HG02852 (cell line): ENCODE measurements around the gene CEP70.
"Not testable (repeated sequence)": the region's sequence is repeated elsewhere in the genome, so short reads cannot be mapped to it uniquely, and the experiment has no call there.

Experiments
- ATAC-seq: cut with Tn5 transposase; IDR thresholded peaks from one replicate; pipeline ENCODE4 v1.9.1; 2021; ENCODE audit warnings: mild to moderate bottlenecking, moderate library complexity; ENCODE audit not compliant: unreplicated experiment

The CEP70 gene

DNA sequence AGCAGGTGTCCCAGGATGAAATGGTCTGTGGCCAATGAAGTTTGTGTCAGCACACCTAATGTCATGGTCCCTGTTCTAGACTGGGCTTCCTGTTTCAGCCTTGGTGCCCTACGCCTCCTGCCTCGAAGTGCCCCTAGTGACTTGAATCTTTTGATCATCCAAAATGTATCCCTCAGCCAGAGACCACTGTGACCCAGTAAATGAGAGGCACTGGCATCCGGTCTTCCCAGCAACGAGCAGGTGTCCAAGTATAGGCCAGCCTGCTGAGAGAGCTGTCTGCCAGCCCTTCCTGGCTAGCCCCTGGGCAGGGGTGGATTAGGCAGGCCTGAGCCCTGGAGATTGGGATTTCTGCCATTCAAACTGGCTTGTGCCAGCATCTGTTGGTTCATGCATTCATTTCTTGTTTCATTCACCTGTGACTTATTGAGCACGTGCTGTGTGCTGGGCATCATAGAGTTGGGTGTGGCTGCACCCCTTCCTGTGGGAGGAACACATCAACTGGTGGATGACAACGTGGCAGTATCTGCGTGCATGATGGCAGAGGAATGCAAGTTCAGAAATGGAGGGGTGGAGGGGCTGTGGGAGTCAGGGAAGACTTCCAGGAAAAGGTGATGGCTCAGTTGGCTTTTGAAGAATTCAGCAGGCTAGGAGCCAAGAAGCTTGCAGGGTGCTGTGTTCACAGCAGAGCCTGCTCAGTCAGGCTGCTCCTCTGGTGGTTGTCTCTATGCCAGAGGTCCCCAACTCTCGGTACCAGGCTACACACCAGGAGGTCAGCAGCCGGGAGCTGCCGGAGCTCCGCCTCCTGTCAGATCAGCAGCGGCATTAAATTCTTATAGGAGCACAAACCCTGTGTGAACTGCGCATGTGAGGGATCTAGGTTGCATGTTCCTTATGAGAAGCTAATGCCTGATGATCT lies 138.0 kb downstream of the CEP70 start:
- no peak for ATAC-seq

DNA sequence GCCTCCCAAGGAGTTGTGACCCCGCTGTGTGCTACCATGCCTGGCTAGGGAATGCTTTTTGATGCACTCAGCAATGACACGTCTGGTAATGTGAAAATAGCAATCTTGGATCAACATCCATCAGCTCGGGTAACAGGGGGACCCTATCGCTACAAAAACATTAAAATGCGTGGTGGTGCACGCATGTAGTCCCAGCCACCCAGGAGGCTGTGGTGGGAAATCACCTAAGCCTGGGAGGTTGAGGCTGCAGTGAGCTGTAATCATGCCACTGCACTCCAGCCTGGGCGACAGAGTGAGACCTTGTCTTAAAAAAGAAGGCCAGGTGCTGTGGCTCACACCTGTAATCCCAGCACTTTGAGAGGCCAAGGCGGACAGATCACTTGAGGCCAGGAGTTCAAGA lies 140.1 kb downstream of the CEP70 start:
- not testable (repeated sequence) for ATAC-seq

DNA sequence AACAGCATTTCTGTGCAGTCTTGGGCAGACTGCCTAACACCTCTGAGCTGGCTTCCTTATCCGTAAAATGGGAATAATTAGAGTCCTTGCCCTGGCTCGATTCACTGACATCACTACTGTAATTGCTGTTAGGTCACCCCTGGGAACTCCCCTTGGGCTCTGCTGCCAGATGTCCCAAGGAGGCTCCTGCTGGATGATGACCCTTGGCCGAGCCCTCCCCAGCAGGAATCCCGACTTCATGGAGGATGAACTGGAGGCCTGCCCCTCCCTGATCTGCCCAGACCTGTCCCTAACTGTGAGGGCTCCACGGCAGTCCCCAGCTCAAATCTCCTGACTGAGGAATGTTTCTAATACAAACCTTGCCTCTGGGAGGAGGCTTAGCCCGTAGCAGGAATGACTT lies 141.6 kb downstream of the CEP70 start:
- ATAC-seq, result no peak

DNA sequence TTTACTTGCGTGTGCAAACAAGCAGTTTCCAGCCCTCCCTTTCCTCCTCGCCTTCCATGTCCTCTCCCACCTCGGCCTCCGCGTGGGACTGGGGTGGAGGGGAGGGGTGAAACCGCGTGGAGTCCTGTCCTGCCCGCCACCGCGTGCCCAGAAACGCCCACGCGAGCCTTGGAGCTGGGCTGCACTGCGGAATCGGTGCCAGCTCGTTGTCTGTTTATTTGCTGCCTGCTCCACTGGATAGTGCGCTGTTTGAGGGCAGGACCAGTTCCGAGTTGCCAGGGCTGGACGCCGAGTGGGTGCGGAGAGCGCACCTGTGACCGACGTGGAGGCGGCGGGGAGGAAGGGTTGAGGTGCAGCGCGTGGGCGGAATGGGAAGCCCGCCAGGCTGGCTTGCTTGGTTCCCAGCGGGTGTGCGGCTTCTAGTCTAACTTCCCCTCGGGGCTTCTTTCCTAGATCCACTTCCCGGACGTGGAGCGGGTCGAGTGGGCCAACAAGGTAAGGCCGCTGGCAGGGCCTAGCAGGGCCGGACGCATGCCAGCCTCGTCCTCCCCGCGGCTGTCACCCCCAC lies 142.4 kb downstream of the CEP70 start:
- ATAC-seq, result no peak

DNA sequence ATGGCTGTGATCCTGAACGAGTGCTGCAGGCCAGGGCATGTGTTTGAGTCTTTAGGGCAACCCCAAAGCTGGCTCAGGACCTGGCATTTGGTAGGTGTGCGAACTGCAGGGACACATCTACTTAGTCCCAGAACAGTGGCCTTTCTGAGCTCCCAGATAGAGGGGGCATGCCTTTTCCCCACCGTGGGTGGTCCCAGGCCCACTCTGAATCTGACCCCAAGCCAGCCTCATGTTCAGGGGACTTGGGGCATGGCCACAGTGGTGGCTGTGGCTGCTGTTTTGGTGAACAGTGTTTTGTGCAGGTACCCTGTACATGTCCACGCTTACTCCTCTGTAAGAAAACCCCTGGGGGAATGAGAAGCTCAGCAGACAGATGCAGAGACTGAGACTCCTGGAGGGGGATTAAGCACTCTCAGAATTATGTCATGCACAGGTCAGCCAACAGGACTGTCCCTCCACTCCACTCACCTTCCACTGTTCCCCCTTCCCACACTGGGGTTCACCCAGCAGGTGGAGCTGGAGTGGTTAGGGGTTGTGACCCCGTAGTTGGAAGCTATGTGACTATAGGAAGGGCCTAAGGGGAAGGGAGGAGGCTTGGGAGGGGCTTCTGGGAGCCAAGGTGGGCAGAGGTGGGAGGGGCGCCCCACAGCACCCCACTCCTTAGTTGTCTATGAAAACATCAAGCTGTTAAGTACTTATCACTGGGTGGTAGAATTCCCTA lies 143.2 kb downstream of the CEP70 start:
- ATAC-seq, result no peak

DNA sequence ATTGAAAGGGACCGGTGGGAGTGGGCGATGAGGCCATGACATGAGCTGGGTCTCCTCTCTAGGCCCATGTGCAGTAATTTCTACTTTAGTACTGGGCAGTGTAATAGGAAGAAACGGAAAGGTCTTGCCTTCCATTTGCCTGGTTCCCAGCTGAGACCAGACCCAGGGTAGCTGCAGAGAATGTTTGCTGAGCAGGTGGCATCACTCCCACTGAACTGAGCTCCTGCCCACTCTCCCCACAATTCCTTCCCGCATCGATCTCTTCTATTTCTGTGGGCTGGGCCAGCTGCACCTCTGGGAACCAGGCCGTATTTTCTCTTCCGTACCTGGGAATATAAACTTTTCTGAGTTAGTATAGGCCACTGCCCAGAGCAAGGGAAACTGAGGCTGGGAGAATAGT lies 143.9 kb downstream of the CEP70 start:
- ATAC-seq, result no peak

DNA sequence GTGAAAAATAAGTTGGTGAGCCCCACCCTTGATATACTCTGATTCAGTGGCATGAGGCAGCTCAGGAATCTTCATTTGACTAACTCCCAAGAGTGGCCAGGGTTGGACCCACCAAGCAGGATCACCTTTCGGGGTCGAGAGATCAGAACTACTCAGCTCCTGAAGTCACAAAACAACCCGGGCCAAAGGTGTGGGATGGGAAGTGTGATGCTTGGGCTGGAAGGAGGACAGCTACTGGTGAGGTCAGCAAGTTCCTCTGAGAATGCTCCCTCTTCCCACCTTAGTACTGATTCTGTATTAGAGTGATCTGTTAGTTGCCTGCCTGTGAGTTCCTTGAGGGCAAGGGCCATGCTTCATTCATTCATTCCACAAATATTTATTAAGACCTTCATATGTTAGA lies 144.6 kb downstream of the CEP70 start:
- ATAC-seq, result no peak

DNA sequence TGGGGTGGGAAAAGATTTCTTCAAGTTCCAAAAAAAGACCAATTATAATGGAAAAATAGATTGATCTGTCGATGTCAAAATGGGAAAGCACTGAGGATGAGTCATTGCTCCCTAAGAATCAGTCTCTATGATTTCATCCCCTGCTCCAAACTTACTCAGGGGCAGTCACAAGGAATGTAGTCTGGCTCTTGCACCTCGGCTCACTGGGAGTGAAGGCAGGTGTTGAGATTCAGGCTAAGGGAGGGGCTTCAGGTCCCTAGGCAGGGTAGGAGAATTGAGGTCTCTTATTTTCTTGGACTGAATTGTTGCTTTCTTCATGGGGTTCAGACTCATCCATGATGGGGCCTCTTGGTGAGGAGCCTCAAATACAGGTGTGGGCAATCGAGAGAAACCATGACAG lies 145.4 kb downstream of the CEP70 start:
- ATAC-seq, result no peak

DNA sequence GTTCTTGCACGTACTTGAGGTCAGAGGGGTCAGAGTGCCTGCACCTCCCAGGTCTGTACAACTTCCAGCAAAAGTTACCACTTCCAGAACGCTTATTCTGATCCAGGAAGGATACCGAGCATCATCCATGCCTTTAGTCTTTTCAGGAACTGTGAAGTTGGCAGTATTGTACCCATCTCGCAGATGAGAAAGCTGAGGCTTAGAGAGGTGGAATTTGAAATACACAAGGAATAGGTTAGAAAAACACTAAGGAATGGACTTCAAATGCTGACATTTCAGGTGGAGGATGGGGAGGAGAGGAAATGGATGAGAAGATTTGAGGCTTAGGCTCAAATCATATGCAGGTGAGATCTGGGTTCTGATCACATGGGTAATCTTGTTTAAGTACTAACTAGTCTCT lies 148.4 kb downstream of the CEP70 start:
- no peak for ATAC-seq

DNA sequence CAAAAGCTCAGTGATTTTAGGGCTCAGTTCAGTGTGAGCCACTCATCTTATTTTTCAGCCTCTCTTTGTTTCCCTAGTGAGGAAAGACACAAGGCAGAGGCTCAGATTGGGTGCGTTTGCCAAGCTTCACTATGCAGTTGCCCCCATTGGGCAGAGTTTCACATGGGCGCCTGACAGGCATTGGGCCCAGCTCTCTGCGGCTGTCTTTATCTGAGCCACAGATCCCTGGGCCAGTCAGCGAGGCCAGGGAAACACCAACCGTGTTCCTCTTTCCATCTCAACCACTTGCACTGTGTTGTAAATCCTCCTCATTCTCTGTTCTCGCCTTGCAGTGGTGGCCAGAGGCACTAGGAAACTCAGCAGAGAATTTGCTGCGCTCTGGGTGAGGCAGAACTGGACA lies 148.8 kb downstream of the CEP70 start:
- no peak for ATAC-seq
